ENCODE measurements around the gene GALNT1. TPM values are rescaled to one million over a fixed set of nuclear protein-coding genes. Genes with fewer than 3 reads are reported as not detected.

The GALNT1 gene
- total RNA-seq, 1 donor from 2014 or later = 113 TPM

- no peak overlapping the region for H3K27ac ChIP-seq
- H3K4me1 ChIP-seq = no peaks in the 10 kb centered on the region
- Mint-ChIP-seq H3K4me1 (peaks cover 2% of the 10 kb centered on the region), H3K36me3 (peaks cover 57% of the 10 kb centered on the region), H3K9me3 (peaks cover 75% of the 10 kb centered on the region), H3K4me3 (no peak overlapping the region), H3K27ac (no peak overlapping the region), H3K27me3 (ENCODE audit: insufficient read depth, low read depth) (peaks cover 3% of the 10 kb centered on the region)
- no peak overlapping the region for H3K4me3 ChIP-seq
- no peaks in the 10 kb centered on the region for H4K20me1 ChIP-seq (ENCODE audit: low read depth)
- no peaks in the 10 kb centered on the region for H3F3A ChIP-seq (ENCODE audit: low read depth)
- TF ChIP-seq CTCF (IDR thresholded peaks at IDR 0.05) = no peak
- TF ChIP-seq EZH2phosphoT487 (IDR thresholded peaks at IDR 0.05) = no peak
- no peak for TF ChIP-seq EZH2 (IDR thresholded peaks at IDR 0.05)
- peaks cover 4% of the 10 kb centered on the region for H3K9me3 ChIP-seq (ENCODE audit: low read depth)
- no peaks in the 10 kb centered on the region for H3K27me3 ChIP-seq
- DNase-seq (ENCODE audit: low spot score) = no peak
- H3K9ac ChIP-seq = no peak overlapping the region
- H3K36me3 ChIP-seq = no peaks in the 10 kb centered on the region
- no peak overlapping the region for H3K4me2 ChIP-seq
- peaks cover 95% of the 10 kb centered on the region for H3K79me2 ChIP-seq (ENCODE audit: low read depth)
- H2AFZ ChIP-seq (replicated peaks) = no peak overlapping the region
Measured at GRCh38 chr18:35602193-35602820, 20.8 kb downstream of the GALNT1 start.

- Histone ChIP-seq H3K9me3 (ENCODE audit: low read depth) (peaks cover 4% of the 10 kb centered on the region), H3K4me1 (no peaks in the 10 kb centered on the region), H3K27ac (no peak overlapping the region), H3K36me3 (no peaks in the 10 kb centered on the region), H3K4me2 (no peak overlapping the region), H4K20me1 (ENCODE audit: low read depth) (no peaks in the 10 kb centered on the region), H3K79me2 (ENCODE audit: low read depth) (peaks cover 99% of the 10 kb centered on the region), H3K9ac (no peak overlapping the region), H3F3A (ENCODE audit: low read depth) (no peaks in the 10 kb centered on the region), H3K27me3 (no peaks in the 10 kb centered on the region), H2AFZ (replicated peaks) (no peak overlapping the region), H3K4me3 (no peak overlapping the region)
- Mint-ChIP-seq H3K36me3 (peaks cover 57% of the 10 kb centered on the region), H3K27ac (no peak overlapping the region), H3K9me3 (peaks cover 79% of the 10 kb centered on the region), H3K4me1 (peaks cover 2% of the 10 kb centered on the region), H3K4me3 (no peak overlapping the region), H3K27me3 (ENCODE audit: insufficient read depth, low read depth) (peaks cover 3% of the 10 kb centered on the region)
- DNase-seq (ENCODE audit: low spot score) = no peak
- TF ChIP-seq EZH2 (IDR thresholded peaks at IDR 0.05) (no peak), EZH2phosphoT487 (IDR thresholded peaks at IDR 0.05) (no peak), CTCF (IDR thresholded peaks at IDR 0.05) (no peak)
Measured at GRCh38 chr18:35603008-35603407, 21.5 kb downstream of the GALNT1 start.

- H4K20me1 ChIP-seq (ENCODE audit: low read depth) = no peaks in the 10 kb centered on the region
- no peak overlapping the region for H3K4me3 Mint-ChIP-seq
- H3K36me3 Mint-ChIP-seq = peaks cover 53% of the 10 kb centered on the region
- no peak for DNase-seq (ENCODE audit: low spot score)
- peaks cover 2% of the 10 kb centered on the region for H3K4me1 Mint-ChIP-seq
- no peak overlapping the region for H3K27ac Mint-ChIP-seq
- no peak overlapping the region for H3K27ac ChIP-seq
- no peak overlapping the region for H3K4me3 ChIP-seq
- peaks cover 4% of the 10 kb centered on the region for H3K9me3 ChIP-seq (ENCODE audit: low read depth)
- H3K79me2 ChIP-seq (ENCODE audit: low read depth) = peaks cover 100% of the 10 kb centered on the region
- no peaks in the 10 kb centered on the region for H3K4me1 ChIP-seq
- no peaks in the 10 kb centered on the region for H3F3A ChIP-seq (ENCODE audit: low read depth)
- H3K4me2 ChIP-seq = no peak overlapping the region
- peaks cover 3% of the 10 kb centered on the region for H3K27me3 Mint-ChIP-seq (ENCODE audit: insufficient read depth, low read depth)
- no peaks in the 10 kb centered on the region for H3K27me3 ChIP-seq
- no peak for TF ChIP-seq EZH2phosphoT487 (IDR thresholded peaks at IDR 0.05)
- TF ChIP-seq EZH2 (IDR thresholded peaks at IDR 0.05) = no peak
- no peak for TF ChIP-seq CTCF (IDR thresholded peaks at IDR 0.05)
- H3K9me3 Mint-ChIP-seq = peaks cover 74% of the 10 kb centered on the region
- no peaks in the 10 kb centered on the region for H3K36me3 ChIP-seq
- no peak overlapping the region for H2AFZ ChIP-seq (replicated peaks)
- H3K9ac ChIP-seq = no peak overlapping the region
Measured at GRCh38 chr18:35603528-35603927, 22.0 kb downstream of the GALNT1 start.
